ENCODE measurements around the gene EFHD2.

Gene EFHD2

GRCh38 chr1:15439325-15439724, 29.6 kb downstream of the EFHD2 start:
- Histone ChIP-seq H3K4me3 (ENCODE audit: low read depth, low read length) (no peak overlapping the region), H3K36me3 (no peaks in the 10 kb centered on the region)

GRCh38 chr1:15440357-15440756, 30.7 kb downstream of the EFHD2 start:
- H3K4me1 ChIP-seq, result no peaks in the 10 kb centered on the region; the same call in 1 of the 2 replicates
- H3K4me3 ChIP-seq (ENCODE audit: low read depth, low read length), result no peak overlapping the region
- TF ChIP-seq, protein P1, sequence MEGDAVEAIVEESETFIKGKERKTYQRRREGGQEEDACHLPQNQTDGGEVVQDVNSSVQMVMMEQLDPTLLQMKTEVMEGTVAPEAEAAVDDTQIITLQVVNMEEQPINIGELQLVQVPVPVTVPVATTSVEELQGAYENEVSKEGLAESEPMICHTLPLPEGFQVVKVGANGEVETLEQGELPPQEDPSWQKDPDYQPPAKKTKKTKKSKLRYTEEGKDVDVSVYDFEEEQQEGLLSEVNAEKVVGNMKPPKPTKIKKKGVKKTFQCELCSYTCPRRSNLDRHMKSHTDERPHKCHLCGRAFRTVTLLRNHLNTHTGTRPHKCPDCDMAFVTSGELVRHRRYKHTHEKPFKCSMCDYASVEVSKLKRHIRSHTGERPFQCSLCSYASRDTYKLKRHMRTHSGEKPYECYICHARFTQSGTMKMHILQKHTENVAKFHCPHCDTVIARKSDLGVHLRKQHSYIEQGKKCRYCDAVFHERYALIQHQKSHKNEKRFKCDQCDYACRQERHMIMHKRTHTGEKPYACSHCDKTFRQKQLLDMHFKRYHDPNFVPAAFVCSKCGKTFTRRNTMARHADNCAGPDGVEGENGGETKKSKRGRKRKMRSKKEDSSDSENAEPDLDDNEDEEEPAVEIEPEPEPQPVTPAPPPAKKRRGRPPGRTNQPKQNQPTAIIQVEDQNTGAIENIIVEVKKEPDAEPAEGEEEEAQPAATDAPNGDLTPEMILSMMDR (IDR thresholded peaks at IDR 0.05; ENCODE audit: low read depth, low read length), result no peak
- no peaks in the 10 kb centered on the region for H3K9me3 ChIP-seq
- no peaks in the 10 kb centered on the region for H3K36me3 ChIP-seq
- DNase-seq, result no peak
- H3K27me3 ChIP-seq, result no peaks in the 10 kb centered on the region

More at GRCh38 chr1:15439325-15439724, 29.6 kb downstream of the EFHD2 start:
- no peaks in the 10 kb centered on the region; the same call in 1 of the 2 replicates for H3K4me1 ChIP-seq
- TF ChIP-seq, protein P1 (IDR thresholded peaks at IDR 0.05; ENCODE audit: low read depth, low read length), result no peak
- DNase-seq, result no peak
- no peaks in the 10 kb centered on the region for H3K27me3 ChIP-seq
- H3K9me3 ChIP-seq, result no peaks in the 10 kb centered on the region

DNA sequence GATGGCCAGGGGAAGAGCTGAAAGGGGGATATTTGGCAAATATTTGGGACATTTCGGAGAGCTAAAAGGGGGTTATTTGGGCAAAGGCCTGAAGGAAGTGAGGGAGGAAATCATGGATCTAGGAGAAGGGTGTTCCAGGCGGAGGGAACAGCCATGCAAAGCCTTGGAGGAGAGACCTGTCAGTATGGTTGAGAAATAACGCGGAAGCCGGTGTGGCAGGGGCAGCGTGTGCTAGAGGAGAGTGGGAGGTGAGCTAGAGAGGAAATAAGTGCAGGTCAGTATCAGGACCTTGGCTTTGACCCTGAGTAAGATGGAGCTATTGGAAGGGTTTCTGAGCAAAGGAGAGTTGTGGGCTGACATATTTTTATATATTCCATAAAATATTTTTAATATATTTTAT, 31.6 kb downstream of the EFHD2 start:
- DNase-seq, result no peak
- TF ChIP-seq, protein P1 (IDR thresholded peaks at IDR 0.05; ENCODE audit: low read depth, low read length), result no peak
- H3K9me3 ChIP-seq, result no peaks in the 10 kb centered on the region

GRCh38 chr1:15442119-15442518, 32.4 kb downstream of the EFHD2 start:
- no peak overlapping the region for H3K4me3 ChIP-seq (ENCODE audit: low read depth, low read length)
- DNase-seq, result no peak
- TF ChIP-seq, protein P1 (IDR thresholded peaks at IDR 0.05; ENCODE audit: low read depth, low read length), result no peak
- H3K27me3 ChIP-seq, result no peaks in the 10 kb centered on the region
- no peaks in the 10 kb centered on the region for H3K9me3 ChIP-seq
- no peaks in the 10 kb centered on the region; the same call in 1 of the 2 replicates for H3K4me1 ChIP-seq
- no peaks in the 10 kb centered on the region for H3K36me3 ChIP-seq

More for the DNA sequence above, 31.6 kb downstream of the EFHD2 start:
- Histone ChIP-seq H3K36me3 (no peaks in the 10 kb centered on the region), H3K4me1 (no peaks in the 10 kb centered on the region; the same call in 1 of the 2 replicates), H3K4me3 (ENCODE audit: low read depth, low read length) (no peak overlapping the region), H3K27me3 (no peaks in the 10 kb centered on the region)

DNA sequence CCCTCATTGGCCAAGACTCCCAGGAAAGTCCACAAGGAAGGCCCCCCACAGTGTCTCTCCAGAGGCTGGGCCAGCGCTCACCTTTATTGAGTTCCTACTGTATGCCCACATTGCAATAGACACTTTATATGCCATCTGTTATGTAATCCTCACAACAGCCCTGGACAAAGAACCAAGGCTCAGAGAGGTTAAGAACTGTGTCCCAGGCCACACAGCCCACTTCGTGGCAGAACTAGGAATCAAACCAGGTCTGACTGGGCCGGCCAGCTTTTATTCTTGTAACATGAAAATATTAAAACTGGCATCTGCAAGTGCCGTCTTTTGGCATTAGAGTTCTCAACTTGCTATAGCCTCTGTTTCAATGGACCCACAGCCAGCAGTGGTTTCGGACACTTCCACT, 33.1 kb downstream of the EFHD2 start:
- TF ChIP-seq, protein P1 (IDR thresholded peaks at IDR 0.05; ENCODE audit: low read depth, low read length), result no peak
- Histone ChIP-seq H3K4me1 (no peaks in the 10 kb centered on the region; the same call in 1 of the 2 replicates), H3K4me3 (ENCODE audit: low read depth, low read length) (no peak overlapping the region), H3K36me3 (no peaks in the 10 kb centered on the region), H3K9me3 (no peaks in the 10 kb centered on the region), H3K27me3 (no peaks in the 10 kb centered on the region)
- no peak for DNase-seq

GRCh38 chr1:15443281-15443680, 33.6 kb downstream of the EFHD2 start:
- Histone ChIP-seq H3K4me3 (ENCODE audit: low read depth, low read length) (no peak overlapping the region), H3K9me3 (no peaks in the 10 kb centered on the region), H3K27me3 (no peaks in the 10 kb centered on the region), H3K4me1 (no peaks in the 10 kb centered on the region; the same call in 1 of the 2 replicates), H3K36me3 (no peaks in the 10 kb centered on the region)
- TF ChIP-seq, protein P1 (IDR thresholded peaks at IDR 0.05; ENCODE audit: low read depth, low read length), result no peak
- DNase-seq, result peak; percentile 26
